Ishikawa (cell line): ENCODE results near the gene ATP5PO.

ENCODE experiments used
- CEBPB ChIP-seq: IDR thresholded peaks from 2 replicates; pipeline ENCODE4 v1.6.1; 2012
- CREB1 ChIP-seq: IDR thresholded peaks from 2 replicates; pipeline ENCODE4 v1.6.1; 2012; ENCODE audit warnings: low read depth
- EGR1 ChIP-seq: IDR thresholded peaks from 2 replicates; pipeline ENCODE4 v1.6.1; 2012
- EP300 ChIP-seq: IDR thresholded peaks from 2 replicates; pipeline ENCODE4 v1.6.1; 2012; ENCODE audit warnings: borderline replicate concordance
- FOXM1 ChIP-seq: IDR thresholded peaks from 2 replicates; pipeline ENCODE4 v1.6.1; 2012; ENCODE audit warnings: low read depth, borderline replicate concordance
- NFIC ChIP-seq: IDR thresholded peaks from 2 replicates; pipeline ENCODE4 v1.6.1; 2012
- RAD21 ChIP-seq: IDR thresholded peaks from 2 replicates; pipeline ENCODE4 v1.6.1; 2012; ENCODE audit warnings: low read depth
- TAF1 ChIP-seq: IDR thresholded peaks from 2 replicates; pipeline ENCODE4 v1.6.1; 2012; ENCODE audit warnings: low read depth, mild to moderate bottlenecking
- TCF12 ChIP-seq: IDR thresholded peaks from 2 replicates; pipeline ENCODE4 v1.6.1; 2012; ENCODE audit warnings: low read depth
- TEAD4 ChIP-seq: IDR thresholded peaks from 2 replicates; pipeline ENCODE4 v1.6.1; 2012
- YY1 ChIP-seq: IDR thresholded peaks from 2 replicates; pipeline ENCODE4 v1.6.1; 2012; ENCODE audit warnings: low read depth
- ZBTB7A ChIP-seq: IDR thresholded peaks from 2 replicates; pipeline ENCODE4 v1.6.1; 2012; ENCODE audit warnings: low read depth
- TF ChIP-seq, protein P1 (sequence below): IDR thresholded peaks from 2 replicates; pipeline ENCODE4 v1.6.1; 2012; ENCODE audit warnings: low read depth, mild to moderate bottlenecking
- TF ChIP-seq, protein P2 (sequence below): IDR thresholded peaks from 2 replicates; pipeline ENCODE4 v1.6.1; 2012
- TF ChIP-seq, protein P3 (sequence below): IDR thresholded peaks from 2 replicates; pipeline ENCODE4 v1.6.1; 2012

The ATP5PO gene

DNA sequence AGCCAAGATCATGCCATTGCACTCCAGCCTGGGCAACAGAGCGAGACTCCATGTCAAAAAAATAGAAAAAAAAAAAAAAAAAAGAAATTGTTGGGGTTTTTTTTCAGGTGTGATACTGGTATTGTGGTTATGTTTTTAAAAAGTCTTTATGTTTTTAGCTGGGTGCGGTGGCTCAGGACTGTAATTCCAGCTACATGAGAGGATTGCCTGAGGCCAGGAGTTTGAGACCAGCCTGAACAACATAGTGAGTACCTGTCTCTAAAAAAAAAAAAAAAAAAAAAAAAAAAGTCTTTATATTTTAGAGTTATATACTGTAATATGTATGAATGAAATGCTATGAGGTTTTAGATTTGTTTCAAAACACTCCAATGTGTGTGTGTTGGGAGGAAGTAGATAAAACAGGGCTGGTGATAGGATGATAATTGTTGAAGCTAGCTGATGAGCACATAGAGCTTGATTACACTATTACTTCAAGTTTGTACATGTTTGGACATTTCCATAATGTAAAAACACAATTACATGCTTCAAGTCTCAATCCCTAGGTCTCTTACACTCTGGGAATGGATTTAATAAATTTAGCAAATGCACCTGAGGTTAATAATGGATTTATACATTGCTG, 30.2 kb upstream of the ATP5PO start:
- TF ChIP-seq TEAD4 = no peak
- TF ChIP-seq, protein P1, sequence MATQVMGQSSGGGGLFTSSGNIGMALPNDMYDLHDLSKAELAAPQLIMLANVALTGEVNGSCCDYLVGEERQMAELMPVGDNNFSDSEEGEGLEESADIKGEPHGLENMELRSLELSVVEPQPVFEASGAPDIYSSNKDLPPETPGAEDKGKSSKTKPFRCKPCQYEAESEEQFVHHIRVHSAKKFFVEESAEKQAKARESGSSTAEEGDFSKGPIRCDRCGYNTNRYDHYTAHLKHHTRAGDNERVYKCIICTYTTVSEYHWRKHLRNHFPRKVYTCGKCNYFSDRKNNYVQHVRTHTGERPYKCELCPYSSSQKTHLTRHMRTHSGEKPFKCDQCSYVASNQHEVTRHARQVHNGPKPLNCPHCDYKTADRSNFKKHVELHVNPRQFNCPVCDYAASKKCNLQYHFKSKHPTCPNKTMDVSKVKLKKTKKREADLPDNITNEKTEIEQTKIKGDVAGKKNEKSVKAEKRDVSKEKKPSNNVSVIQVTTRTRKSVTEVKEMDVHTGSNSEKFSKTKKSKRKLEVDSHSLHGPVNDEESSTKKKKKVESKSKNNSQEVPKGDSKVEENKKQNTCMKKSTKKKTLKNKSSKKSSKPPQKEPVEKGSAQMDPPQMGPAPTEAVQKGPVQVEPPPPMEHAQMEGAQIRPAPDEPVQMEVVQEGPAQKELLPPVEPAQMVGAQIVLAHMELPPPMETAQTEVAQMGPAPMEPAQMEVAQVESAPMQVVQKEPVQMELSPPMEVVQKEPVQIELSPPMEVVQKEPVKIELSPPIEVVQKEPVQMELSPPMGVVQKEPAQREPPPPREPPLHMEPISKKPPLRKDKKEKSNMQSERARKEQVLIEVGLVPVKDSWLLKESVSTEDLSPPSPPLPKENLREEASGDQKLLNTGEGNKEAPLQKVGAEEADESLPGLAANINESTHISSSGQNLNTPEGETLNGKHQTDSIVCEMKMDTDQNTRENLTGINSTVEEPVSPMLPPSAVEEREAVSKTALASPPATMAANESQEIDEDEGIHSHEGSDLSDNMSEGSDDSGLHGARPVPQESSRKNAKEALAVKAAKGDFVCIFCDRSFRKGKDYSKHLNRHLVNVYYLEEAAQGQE = no peak
- no peak for TF ChIP-seq CREB1
- TF ChIP-seq, protein P2, sequence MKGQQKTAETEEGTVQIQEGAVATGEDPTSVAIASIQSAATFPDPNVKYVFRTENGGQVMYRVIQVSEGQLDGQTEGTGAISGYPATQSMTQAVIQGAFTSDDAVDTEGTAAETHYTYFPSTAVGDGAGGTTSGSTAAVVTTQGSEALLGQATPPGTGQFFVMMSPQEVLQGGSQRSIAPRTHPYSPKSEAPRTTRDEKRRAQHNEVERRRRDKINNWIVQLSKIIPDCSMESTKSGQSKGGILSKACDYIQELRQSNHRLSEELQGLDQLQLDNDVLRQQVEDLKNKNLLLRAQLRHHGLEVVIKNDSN = no peak
- no peak for TF ChIP-seq NFIC
- no peak for TF ChIP-seq RAD21
- TF ChIP-seq EGR1 = no peak
- TF ChIP-seq EP300 = no peak
- TF ChIP-seq FOXM1 = no peak
- no peak for TF ChIP-seq YY1
- no peak for TF ChIP-seq TAF1
- no peak for TF ChIP-seq ZBTB7A
- TF ChIP-seq, protein P3, sequence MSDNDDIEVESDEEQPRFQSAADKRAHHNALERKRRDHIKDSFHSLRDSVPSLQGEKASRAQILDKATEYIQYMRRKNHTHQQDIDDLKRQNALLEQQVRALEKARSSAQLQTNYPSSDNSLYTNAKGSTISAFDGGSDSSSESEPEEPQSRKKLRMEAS = no peak
- no peak for TF ChIP-seq CEBPB

DNA sequence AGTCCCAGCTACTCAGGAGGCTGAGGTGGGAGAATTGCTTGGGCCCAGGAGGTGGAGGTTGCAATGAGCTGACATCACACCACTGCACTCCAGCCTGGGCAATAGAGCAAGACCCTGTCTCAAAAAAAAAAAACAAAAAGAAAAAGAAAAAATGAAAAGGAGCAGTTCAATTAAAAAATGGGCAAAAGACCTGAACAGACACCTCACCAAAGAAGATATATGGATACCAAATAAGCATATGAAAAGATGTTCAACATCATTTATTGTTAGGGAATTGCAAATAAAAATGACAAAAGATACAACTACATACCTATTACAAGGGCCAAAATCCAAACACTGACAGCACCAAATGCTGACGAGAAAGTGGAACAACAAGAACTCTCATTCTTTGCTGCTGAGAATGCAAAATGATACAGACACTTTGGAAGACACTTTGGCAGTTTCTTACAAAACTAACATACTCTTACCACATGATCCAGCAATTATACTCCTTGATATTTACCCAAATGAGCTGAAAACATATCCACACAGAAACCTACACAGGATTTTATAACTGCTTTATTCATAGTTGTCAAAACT, 28.7 kb upstream of the ATP5PO start:
- TF ChIP-seq NFIC (no peak), EGR1 (no peak), TCF12 (no peak), EP300 (no peak), CREB1 (no peak), YY1 (no peak)
- TF ChIP-seq, protein P1 = no peak
- TF ChIP-seq, protein P2 = no peak

DNA sequence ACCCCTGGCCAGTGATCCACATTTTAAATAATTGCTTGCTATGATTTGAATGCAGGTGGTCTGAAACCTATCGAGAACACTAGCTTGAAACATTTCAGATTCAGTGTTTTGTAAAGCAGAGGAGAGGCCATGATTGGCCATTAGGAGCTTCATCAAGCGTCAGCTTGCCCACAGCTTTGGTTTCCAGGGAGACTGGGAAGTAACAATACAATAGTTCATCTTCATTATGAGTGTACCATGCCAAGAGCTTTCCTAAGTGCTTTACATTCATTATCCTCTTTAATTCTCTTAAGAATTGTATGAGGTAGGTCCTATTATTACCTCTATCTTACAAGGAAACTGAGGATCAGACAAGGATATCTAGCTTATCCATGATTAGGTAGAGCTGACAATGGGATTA, 27.7 kb upstream of the ATP5PO start:
- TF ChIP-seq EP300 (no peak), TCF12 (no peak), YY1 (no peak), FOXM1 (no peak), TEAD4 (no peak)
- TF ChIP-seq, protein P1 = no peak
- TF ChIP-seq, protein P3 = no peak
- TF ChIP-seq, protein P2 = no peak

DNA sequence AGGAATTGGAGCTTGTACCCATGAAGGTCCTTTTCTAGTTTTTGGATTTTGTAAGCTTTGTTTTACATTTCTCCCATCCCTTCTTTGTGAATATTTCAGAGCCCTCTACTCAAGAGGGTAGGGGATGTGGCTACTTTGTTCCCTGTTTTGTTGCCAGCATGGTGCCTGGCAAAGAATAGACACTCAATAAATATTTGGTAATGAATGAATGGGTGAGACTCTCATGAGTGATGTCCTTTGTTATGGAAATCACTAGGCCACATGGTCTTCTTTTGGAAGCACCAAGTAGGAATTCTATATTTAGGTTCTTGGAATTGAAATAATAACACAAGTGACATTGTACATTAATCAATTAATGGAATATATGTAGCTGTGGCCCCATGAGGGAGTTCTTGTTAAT, 26.8 kb upstream of the ATP5PO start:
- TF ChIP-seq ZBTB7A = no peak
- no peak for TF ChIP-seq CEBPB
- no peak for TF ChIP-seq CREB1
- no peak for TF ChIP-seq YY1
- no peak for TF ChIP-seq EGR1
